ENCODE measurements around the gene EREG. TPM values are rescaled to one million over a fixed set of nuclear protein-coding genes. Genes with fewer than 3 reads are reported as not detected.

Gene EREG
- total and polyA plus RNA-seq, 2 of the 8 experiments (the other 6 are each of a cell fraction or from before 2014, with no cell fraction given): not detected

DNA sequence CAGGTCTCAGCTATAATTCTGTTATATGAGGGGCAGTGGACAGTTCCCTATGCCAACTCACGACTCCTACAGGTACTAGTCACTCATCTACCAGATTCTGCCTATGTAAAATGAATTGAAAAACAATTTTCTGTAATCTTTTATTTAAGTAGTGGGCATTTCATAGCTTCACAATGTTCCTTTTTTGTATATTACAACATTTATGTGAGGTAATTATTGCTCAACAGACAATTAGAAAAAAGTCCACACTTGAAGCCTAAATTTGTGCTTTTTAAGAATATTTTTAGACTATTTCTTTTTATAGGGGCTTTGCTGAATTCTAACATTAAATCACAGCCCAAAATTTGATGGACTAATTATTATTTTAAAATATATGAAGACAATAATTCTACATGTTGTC lies 20.4 kb downstream of the EREG start:
- Histone ChIP-seq H3K36me3 (ENCODE audit: control insufficient read depth in 2 of 4, insufficient read depth in 4 of 4, low read length in 3 of 4) (no peaks in the 10 kb centered on the region), H3K9me3 (ENCODE audit: insufficient read depth in 2 of 2, low read depth in 1 of 2, low read length in 1 of 2) (no peaks in the 10 kb centered on the region), H4K5ac (ENCODE audit: insufficient read length, low read depth, low read length) (no peak overlapping the region), H3K23ac (ENCODE audit: insufficient read length) (no peak overlapping the region), H3K4me2 (ENCODE audit: insufficient read depth in 1 of 2, low read depth in 2 of 2, low read length in 2 of 2) (no peak overlapping the region), H3K4me1 (replicated peaks in 1 of 4; ENCODE audit: control insufficient read depth in 3 of 4, insufficient read depth in 4 of 4, low read length in 3 of 4) (no peaks in the 10 kb centered on the region), H3K14ac (ENCODE audit: insufficient read length) (no peak overlapping the region), H4K91ac (replicated peaks; ENCODE audit: insufficient read length, low read length) (no peak overlapping the region), H3K27ac (ENCODE audit: low read depth, low read length) (no peak overlapping the region), H3K23me2 (ENCODE audit: low read depth, low read length) (no peaks in the 10 kb centered on the region), H2AK5ac (ENCODE audit: low read depth, low read length) (no peak overlapping the region), H2BK12ac (ENCODE audit: low read depth, low read length) (no peak overlapping the region), H4K20me1 (replicated peaks in 1 of 2; ENCODE audit: control insufficient read depth in 1 of 2, insufficient read depth in 2 of 2, low read length in 2 of 2) (no peaks in the 10 kb centered on the region), H2BK120ac (replicated peaks; ENCODE audit: low read depth, low read length) (no peak overlapping the region), H3K9ac (replicated peaks in 1 of 4; ENCODE audit: extremely low read depth in 1 of 4, low read depth in 3 of 4, low read length in 3 of 4) (no peak overlapping the region), H3K18ac (ENCODE audit: extremely low read depth, low read length) (no peak overlapping the region), H3K79me1 (ENCODE audit: low read depth, low read length) (no peaks in the 10 kb centered on the region), H3K56ac (replicated peaks; ENCODE audit: insufficient read length, low read depth, low read length) (no peak overlapping the region), H2BK15ac (ENCODE audit: low read length) (no peak overlapping the region), H3K27me3 (replicated peaks in 1 of 4; ENCODE audit: control insufficient read depth in 3 of 4, extremely low read depth in 1 of 4, insufficient read depth in 3 of 4, low read length in 3 of 4) (no peaks in the 10 kb centered on the region), H3K4ac (replicated peaks; ENCODE audit: insufficient read length, low read depth, low read length) (no peak overlapping the region), H2BK5ac (ENCODE audit: low read depth, low read length) (no peak overlapping the region), H2AFZ (ENCODE audit: low read length) (no peak overlapping the region), H3K79me2 (ENCODE audit: control insufficient read depth in 1 of 2, insufficient read depth in 2 of 2, low read length in 2 of 2) (no peaks in the 10 kb centered on the region), H2BK20ac (ENCODE audit: low read length) (no peak overlapping the region), H4K8ac (ENCODE audit: extremely low read depth, insufficient read depth, low read length) (no peak overlapping the region), H3K4me3 (ENCODE audit: extremely low read depth in 1 of 4, insufficient read depth in 2 of 4, low read depth in 3 of 4, low read length in 4 of 4) (no peak overlapping the region)
- DNase-seq (ENCODE audit: low read depth in 1 of 2, low spot score in 2 of 2): no peak
- no peak for FAIRE-seq
- CTCF ChIA-PET (ENCODE audit: partially characterized antibody): interaction anchor here (0.6 to 2.0 kb wide), 5 partner anchors 8 to 289 kb away, joined by 3 to 4 read pairs (median 4); no protein-coding TSS in a partner anchor
- WGBS, 2 experiments (ENCODE audit: extremely low coverage in 1 of 2, insufficient coverage in 1 of 2, insufficient read length in 1 of 2, insufficient replicate concordance in 2 of 2, low coverage in 1 of 2, low lambda C conversion rate in 2 of 2, missing lambda C conversion rate in 1 of 2): 88% methylated on average over 1 of the region's 1 CpG; no CpG with 5 or more reads in 1 of the 2 experiments
- POLR2A ChIA-PET (ENCODE audit: partially characterized antibody): no interaction called here
- TF ChIP-seq SIRT6 (IDR thresholded peaks at IDR 0.05; ENCODE audit: low read length) (no peak), BCL11A (IDR thresholded peaks at IDR 0.05; ENCODE audit: low read depth in 2 of 2, low read length in 2 of 2) (no peak), BACH1 (IDR thresholded peaks at IDR 0.05; ENCODE audit: low read length) (no peak), PHF8 (conservative IDR thresholded peaks at IDR 0.05; ENCODE audit: low read depth, low read length) (no peak), NANOG (IDR thresholded peaks at IDR 0.05; ENCODE audit: insufficient read depth, low read depth, low read length, poor library complexity, severe bottlenecking) (no peak), SP4 (IDR thresholded peaks at IDR 0.05; ENCODE audit: low read length) (no peak), RAD21 (IDR thresholded peaks at IDR 0.05 in 1 of 2, conservative IDR thresholded peaks at IDR 0.05 in 1 of 2; ENCODE audit: low read depth in 2 of 2, low read length in 2 of 2) (no peak), RNF2 (IDR thresholded peaks at IDR 0.05; ENCODE audit: borderline replicate concordance, low read depth, low read length, missing control alignments, poor library complexity, severe bottlenecking) (no peak), FOSL1 (IDR thresholded peaks at IDR 0.05; ENCODE audit: insufficient read depth, low read depth, low read length) (no peak), POLR2AphosphoS5 (IDR thresholded peaks at IDR 0.05; ENCODE audit: low read depth, low read length) (no peak), MAFK (IDR thresholded peaks at IDR 0.05; ENCODE audit: low read depth, low read length) (no peak), SAP30 (IDR thresholded peaks at IDR 0.05; ENCODE audit: insufficient read depth, insufficient replicate concordance, low read length) (no peak)
